IMR-90 (cell line): ENCODE data around the gene DSG3. TPM values are rescaled to one million over a fixed set of nuclear protein-coding genes. Genes with fewer than 3 reads are reported as not detected.

Experiments
- ATAC-seq: fragments of 200-7000 bp; cut with Tn5 transposase; 2 replicates; pipeline ENCODE4 v1.9.1; 2020; ENCODE audit warnings: low read depth, mild to moderate bottlenecking, moderate library complexity
- BruUV-seq: library from RNA; stranded (reverse); fragments of 400-500 nt; replicated peaks from 2 replicates; lab custom pipeline; 2021; lab: Mats Ljungman, UMichigan
- CTCF ChIA-PET: fragments of 300-600 bp; formaldehyde crosslinking; extraction: SDS; loops from one replicate; lab custom pipeline; 2021; ENCODE audit warnings: antibody characterized with exemption; lab: Yijun Ruan, JAX
- POLR2A ChIA-PET: fragments of 300-600 bp; sonication (Branson Sonifier 250); formaldehyde crosslinking; loops from one replicate; lab custom pipeline; 2022; ENCODE audit warnings: antibody characterized with exemption; ENCODE audit not compliant: unreplicated experiment; lab: Charles Lee
- DNase-seq: peaks from one replicate; pipeline ENCODE4 v3.0.0; 2013
- H2AFZ ChIP-seq: replicated peaks from 2 replicates; pipeline ENCODE3; 2013; ENCODE audit warnings: low read length, mild to moderate bottlenecking; ENCODE audit not compliant: poor library complexity
- H2AK5ac ChIP-seq: 2 replicates; pipeline ENCODE4 v1.6.1; 2013; ENCODE audit warnings: low read depth, low read length, inconsistent platforms
- H2AK9ac ChIP-seq: replicated peaks from 2 replicates; pipeline ENCODE3; 2013; ENCODE audit warnings: mild to moderate bottlenecking, low read depth, low read length, moderate library complexity; ENCODE audit not compliant: poor library complexity
- H2BK120ac ChIP-seq: 2 replicates; pipeline ENCODE4 v1.6.1; 2013; ENCODE audit warnings: low read depth, low read length, inconsistent platforms
- H2BK15ac ChIP-seq: 3 replicates; pipeline ENCODE4 v1.6.1; 2013; ENCODE audit warnings: low read depth, low read length, inconsistent platforms
- H2BK20ac ChIP-seq: 2 replicates; pipeline ENCODE4 v1.6.1; 2013; ENCODE audit warnings: low read depth, mild to moderate bottlenecking, inconsistent platforms, low read length, moderate library complexity
- H2BK5ac ChIP-seq: 2 replicates; pipeline ENCODE4 v1.6.1; 2013; ENCODE audit warnings: mild to moderate bottlenecking, low read depth, low read length, inconsistent platforms; ENCODE audit not compliant: poor library complexity, severe bottlenecking
- H3K14ac ChIP-seq: replicated peaks from 2 replicates; pipeline ENCODE4 v1.6.1; 2013; ENCODE audit warnings: low read depth, low read length, inconsistent platforms
- H3K18ac ChIP-seq: 2 replicates; pipeline ENCODE4 v1.6.1; 2013; ENCODE audit warnings: low read depth, low read length, control low read depth
- H3K23ac ChIP-seq: 2 replicates; pipeline ENCODE4 v1.6.1; 2013; ENCODE audit warnings: low read depth, low read length, inconsistent platforms
- H3K27ac ChIP-seq: 2 replicates; pipeline ENCODE4 v1.5.1; 2013; ENCODE audit warnings: mild to moderate bottlenecking, control low read depth, low read length; ENCODE audit not compliant: insufficient read depth
- H3K27me3 ChIP-seq: 2 replicates; pipeline ENCODE4 v1.6.1; 2013; ENCODE audit warnings: low read length; ENCODE audit not compliant: control insufficient read depth, insufficient read depth
- H3K36me3 ChIP-seq: 2 replicates; pipeline ENCODE4 v1.6.1; 2013; ENCODE audit warnings: low read length, mixed read lengths; ENCODE audit not compliant: control insufficient read depth, insufficient read depth
- H3K4ac ChIP-seq: 2 replicates; pipeline ENCODE4 v1.6.1; 2013; ENCODE audit warnings: low read depth, low read length, inconsistent platforms
- H3K4me1 ChIP-seq: 2 replicates; pipeline ENCODE4 v1.6.1; 2013; ENCODE audit warnings: low read length, mixed read lengths; ENCODE audit not compliant: control insufficient read depth, insufficient read depth
- H3K4me2 ChIP-seq: 2 replicates; pipeline ENCODE4 v1.6.1; 2013; ENCODE audit warnings: low read depth, mild to moderate bottlenecking, control low read depth, low read length, moderate library complexity
- H3K4me3 ChIP-seq: 2 replicates; pipeline ENCODE4 v1.5.1; 2013; ENCODE audit warnings: low read depth, mild to moderate bottlenecking, control low read depth, low read length, moderate library complexity; ENCODE audit not compliant: insufficient read depth
- H3K56ac ChIP-seq: 2 replicates; pipeline ENCODE4 v1.6.1; 2013; ENCODE audit warnings: low read length, inconsistent platforms; ENCODE audit not compliant: insufficient read depth; ENCODE audit errors: extremely low read depth
- H3K79me1 ChIP-seq, 2 experiments: 2 replicates each; pipeline ENCODE4 v1.6.1; 2013; ENCODE audit warnings: low read length in 2 of 2, inconsistent platforms in 1 of 2, low read depth in 1 of 2
- H3K9ac ChIP-seq: 2 replicates; pipeline ENCODE4 v1.6.1; 2013; ENCODE audit warnings: low read depth, low read length, control low read depth
- H3K9me1 ChIP-seq: 2 replicates; pipeline ENCODE4 v1.6.1; 2013; ENCODE audit warnings: low read length, inconsistent platforms; ENCODE audit not compliant: insufficient read depth
- H3K9me3 ChIP-seq: 2 replicates; pipeline ENCODE4 v1.6.1; 2013; ENCODE audit warnings: low read length; ENCODE audit not compliant: control insufficient read depth, insufficient read depth
- H4K20me1 ChIP-seq: 2 replicates; pipeline ENCODE4 v1.6.1; 2013; ENCODE audit warnings: low read length, inconsistent platforms; ENCODE audit not compliant: insufficient read depth
- H4K5ac ChIP-seq: 2 replicates; pipeline ENCODE4 v1.6.1; 2013; ENCODE audit warnings: mild to moderate bottlenecking, low read depth, low read length, control low read depth
- H4K8ac ChIP-seq, 2 experiments: 2 replicates each; pipeline ENCODE4 v1.6.1; 2013; ENCODE audit warnings: low read depth in 2 of 2, low read length in 2 of 2, control low read depth in 1 of 2, inconsistent platforms in 1 of 2
- H4K91ac ChIP-seq: 2 replicates; pipeline ENCODE4 v1.6.1; 2013; ENCODE audit warnings: low read depth, low read length, inconsistent platforms; ENCODE audit not compliant: insufficient read depth
- BHLHE40 ChIP-seq: fragments of 150-350 bp; IDR thresholded peaks from 2 replicates; pipeline ENCODE4 v1.6.1; 2016; ENCODE audit warnings: mild to moderate bottlenecking, low read depth, low read length
- RAD21 ChIP-seq: IDR thresholded peaks from 2 replicates; pipeline ENCODE4 v1.6.1; 2012; ENCODE audit warnings: low read length, improper control_type of control experiment
- WGBS, 2 experiments: methylation state at CpG; one replicate each; pipeline versions ENCODE4 v1.1.5 to v1.1.7; 2013; ENCODE audit warnings: missing lambda C conversion rate in 2 of 2; ENCODE audit not compliant: insufficient read length in 1 of 2; ENCODE audit errors: extremely low coverage in 2 of 2; 5-methylcytosine and 5-hydroxymethylcytosine counted together
- dilution Hi-C: fragments of 300-500 bp; cut with HindIII; formaldehyde crosslinking; loops from one replicate; pipeline ENCODE4 v1.14.3; 2018; ENCODE audit warnings: low sequenced_read_pairs; ENCODE audit not compliant: unreplicated experiment
- in situ Hi-C: fragments of 300-500 bp; cut with MboI; formaldehyde crosslinking; loops from 3 replicates; pipeline ENCODE4 v1.14.3; 2019; ENCODE audit warnings: low sequenced_read_pairs, inconsistent platforms, mixed read lengths
- intact Hi-C: fragments of 100-400 bp; cut with micrococcal nuclease; formaldehyde crosslinking; loops from 2 replicates; pipeline ENCODE4 v1.10.0; 2022
- polyA plus RNA-seq, 3 experiments: library from polyadenylated mRNA; depleted of rRNA; stranded (reverse); fragments of >200 nt; gene quantifications; 2 replicates each; pipeline ENCODE4 v1.2.3, GENCODE V29; 2012; ENCODE audit warnings: low replicate concordance in 1 of 3
- total RNA-seq: library from RNA; depleted of rRNA; stranded (reverse); fragments of >200 nt; gene quantifications from 2 replicates; pipeline ENCODE4 v1.2.3, GENCODE V29; 2012

The DSG3 gene
- total and polyA plus RNA-seq, 2 of the 4 experiments (the other 2 are of a cell fraction) = not detected

- H4K8ac ChIP-seq = no peak overlapping the region
- in situ Hi-C loops (no loop called here), intact Hi-C loops (loop anchor here (5.0 kb wide), 1 partner anchor 87 kb away; no protein-coding TSS in a partner anchor), dilution Hi-C loops (no loop called here)
- no peak overlapping the region for H3K9ac ChIP-seq
- no peak overlapping the region for H3K23ac ChIP-seq
- no peak overlapping the region for H3K4ac ChIP-seq
- H4K20me1 ChIP-seq = no peaks in the 10 kb centered on the region
- H3K4me1 ChIP-seq = no peaks in the 10 kb centered on the region
- no peak overlapping the region for H3K14ac ChIP-seq
- H3K56ac ChIP-seq = no peak overlapping the region
- no peak overlapping the region for H2BK120ac ChIP-seq
- no peaks in the 10 kb centered on the region for H3K27me3 ChIP-seq
- no peak overlapping the region for H3K4me3 ChIP-seq
- BruUV-seq = no TSS peak
- H2BK5ac ChIP-seq = no peak overlapping the region
- no peak for TF ChIP-seq RAD21
- TF ChIP-seq BHLHE40 = no peak
- WGBS, 2 experiments = no CpG with 5 or more reads among the region's 3 CpGs
- H4K5ac ChIP-seq = no peak overlapping the region
- no peak overlapping the region for H2BK15ac ChIP-seq
- DNase-seq = no peak
- H2BK20ac ChIP-seq = no peak overlapping the region
- ChIA-PET CTCF (no interaction called here), POLR2A (no interaction called here)
- no peak overlapping the region for H4K91ac ChIP-seq
- no peak overlapping the region for H3K27ac ChIP-seq
- no peak overlapping the region for H3K4me2 ChIP-seq
- H3K36me3 ChIP-seq = no peaks in the 10 kb centered on the region
- no peaks in the 10 kb centered on the region for H3K9me1 ChIP-seq
- H2AK5ac ChIP-seq = no peak overlapping the region
- H2AK9ac ChIP-seq = no peak overlapping the region
- H3K9me3 ChIP-seq = no peaks in the 10 kb centered on the region
- H2AFZ ChIP-seq = no peak overlapping the region
- no peaks in the 10 kb centered on the region for H3K79me1 ChIP-seq
- H3K18ac ChIP-seq = no peak overlapping the region
- ATAC-seq = no peak
These were observed 62.0 kb downstream of the DSG3 start for GRCh38 chr18:31509571-31509970.
